Measurements from ENCODE around the gene NDUFA9.

DNA sequence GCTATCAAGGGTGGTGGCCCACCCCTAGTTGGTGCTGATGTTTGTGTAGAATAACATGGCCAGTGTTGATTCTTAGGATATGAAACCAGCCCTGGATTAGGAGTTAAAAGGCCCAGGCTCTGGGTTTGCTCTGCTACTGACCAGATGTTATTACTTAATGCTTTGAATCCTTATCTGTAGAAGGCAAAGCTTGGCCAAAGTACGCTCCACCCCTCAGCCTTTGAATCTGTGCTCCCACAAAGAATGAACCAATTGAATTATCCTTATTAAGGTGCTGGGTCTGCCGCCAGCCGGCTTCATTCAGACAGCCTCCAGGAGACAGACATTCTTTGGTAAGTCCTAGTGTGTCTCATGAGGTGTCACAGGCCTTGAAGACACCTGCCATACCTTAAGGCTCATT is 41.9 kb upstream of the NDUFA9 start:
- TF ChIP-seq, protein P1, sequence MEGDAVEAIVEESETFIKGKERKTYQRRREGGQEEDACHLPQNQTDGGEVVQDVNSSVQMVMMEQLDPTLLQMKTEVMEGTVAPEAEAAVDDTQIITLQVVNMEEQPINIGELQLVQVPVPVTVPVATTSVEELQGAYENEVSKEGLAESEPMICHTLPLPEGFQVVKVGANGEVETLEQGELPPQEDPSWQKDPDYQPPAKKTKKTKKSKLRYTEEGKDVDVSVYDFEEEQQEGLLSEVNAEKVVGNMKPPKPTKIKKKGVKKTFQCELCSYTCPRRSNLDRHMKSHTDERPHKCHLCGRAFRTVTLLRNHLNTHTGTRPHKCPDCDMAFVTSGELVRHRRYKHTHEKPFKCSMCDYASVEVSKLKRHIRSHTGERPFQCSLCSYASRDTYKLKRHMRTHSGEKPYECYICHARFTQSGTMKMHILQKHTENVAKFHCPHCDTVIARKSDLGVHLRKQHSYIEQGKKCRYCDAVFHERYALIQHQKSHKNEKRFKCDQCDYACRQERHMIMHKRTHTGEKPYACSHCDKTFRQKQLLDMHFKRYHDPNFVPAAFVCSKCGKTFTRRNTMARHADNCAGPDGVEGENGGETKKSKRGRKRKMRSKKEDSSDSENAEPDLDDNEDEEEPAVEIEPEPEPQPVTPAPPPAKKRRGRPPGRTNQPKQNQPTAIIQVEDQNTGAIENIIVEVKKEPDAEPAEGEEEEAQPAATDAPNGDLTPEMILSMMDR (conservative IDR thresholded peaks at IDR 0.05; ENCODE audit: low read length) = no peak
- no peak for TF ChIP-seq EZH2phosphoT487 (IDR thresholded peaks at IDR 0.05; ENCODE audit: borderline replicate concordance)

Data from Loucy (cell line).